HG02623 (cell line): ENCODE results near the gene DOCK9.

Experiments
- ATAC-seq: cut with Tn5 transposase; IDR thresholded peaks from one replicate; pipeline ENCODE4 v1.9.1; 2021; ENCODE audit warnings: moderate library complexity; ENCODE audit not compliant: unreplicated experiment

The DOCK9 gene

GRCh38 chr13:98800078-98800477 lies 177.8 kb downstream of the DOCK9 start:
- no peak for ATAC-seq

DNA sequence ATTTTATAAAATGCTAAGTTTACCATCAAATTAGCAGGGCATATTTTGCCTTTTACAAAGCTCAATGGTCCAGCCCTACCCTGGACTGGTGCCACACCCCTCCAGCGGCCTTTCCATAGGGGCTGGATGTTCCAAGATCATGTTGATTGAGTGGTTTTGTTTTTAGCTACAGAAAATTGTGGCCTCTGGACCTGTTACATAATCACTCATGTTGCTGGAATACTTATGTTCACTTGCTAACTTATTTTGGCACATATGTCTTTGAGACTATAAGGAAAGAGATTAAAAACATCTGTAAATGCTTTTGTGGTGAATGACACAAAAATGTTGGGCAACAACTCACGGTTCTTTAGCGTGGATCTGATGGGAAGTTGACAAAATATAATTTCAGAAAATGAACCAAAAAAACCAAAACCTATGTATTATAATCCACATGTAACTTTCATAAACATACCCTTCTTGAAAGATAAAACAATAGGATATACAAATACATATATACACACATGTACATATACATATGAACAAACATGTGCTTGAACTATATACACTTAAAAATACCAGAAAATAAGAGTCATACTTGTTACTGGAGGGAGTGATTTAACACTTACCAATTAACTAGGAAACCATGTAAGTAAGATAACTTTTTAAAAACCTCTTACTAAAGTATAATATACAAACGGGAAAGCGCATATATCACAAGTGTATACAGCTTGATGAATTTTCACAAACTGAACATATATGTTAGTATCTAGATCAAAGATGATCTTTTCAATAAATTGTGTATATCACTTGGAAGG lies 178.8 kb downstream of the DOCK9 start:
- no peak for ATAC-seq

GRCh38 chr13:98797456-98797855 lies 180.4 kb downstream of the DOCK9 start:
- ATAC-seq = no peak

DNA sequence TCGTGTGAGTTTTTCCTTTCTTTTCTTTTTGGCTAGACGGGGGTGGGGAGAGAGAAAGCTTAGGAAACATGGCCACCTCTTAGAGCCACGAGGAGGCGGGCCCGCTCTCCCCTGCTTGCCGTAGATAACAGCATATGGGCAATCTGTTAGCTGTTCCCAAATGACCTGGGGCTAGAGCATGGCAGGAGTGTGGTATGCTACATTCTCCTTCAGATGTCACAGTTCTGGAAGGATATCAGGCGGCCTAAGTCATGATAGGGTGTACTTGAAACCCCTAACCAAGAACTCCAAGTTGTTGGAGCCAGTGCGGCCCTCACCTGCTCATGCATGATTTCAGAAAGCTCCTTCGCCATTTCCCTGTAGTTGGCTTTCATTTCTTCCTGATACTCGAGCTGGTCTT lies 181.1 kb downstream of the DOCK9 start:
- no peak for ATAC-seq

DNA sequence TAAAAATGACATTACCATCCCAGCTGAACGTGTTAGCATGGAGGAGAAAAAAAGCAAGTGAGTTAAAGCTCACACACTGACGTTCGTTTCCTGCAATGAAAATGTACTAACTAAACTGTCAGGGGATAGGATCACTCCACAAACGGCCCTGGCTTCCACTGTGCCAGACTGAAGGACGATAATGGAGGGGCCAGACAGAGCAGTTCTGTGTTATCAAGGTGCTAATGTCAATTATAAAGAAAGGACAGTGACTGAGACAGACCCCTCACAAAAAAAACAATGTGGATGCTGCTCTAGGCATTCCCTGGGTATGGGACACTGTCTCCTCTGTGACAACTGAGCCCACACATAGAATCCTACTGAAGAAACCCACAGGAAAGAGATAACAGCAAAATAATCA lies 181.7 kb downstream of the DOCK9 start:
- ATAC-seq = no peak

DNA sequence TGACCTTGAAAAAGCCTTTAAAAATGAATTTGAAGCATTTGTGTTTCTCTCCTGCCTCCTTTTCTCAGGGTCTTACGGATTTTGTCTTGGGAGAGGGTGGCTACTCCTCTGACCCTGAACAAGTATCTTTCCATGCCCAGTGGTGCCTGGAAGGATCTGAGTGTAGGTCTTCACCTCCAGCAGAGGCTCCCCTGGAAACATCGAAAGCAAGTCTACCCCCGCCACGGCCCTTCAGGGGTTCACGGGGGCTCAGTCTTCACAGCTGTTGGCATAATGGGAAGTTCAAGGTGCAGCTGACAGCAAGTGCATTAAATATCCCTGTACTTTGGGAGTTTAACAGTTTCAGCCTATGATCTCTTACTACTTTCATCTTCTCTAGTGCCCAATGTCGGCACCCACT lies 182.6 kb downstream of the DOCK9 start:
- ATAC-seq = no peak

DNA sequence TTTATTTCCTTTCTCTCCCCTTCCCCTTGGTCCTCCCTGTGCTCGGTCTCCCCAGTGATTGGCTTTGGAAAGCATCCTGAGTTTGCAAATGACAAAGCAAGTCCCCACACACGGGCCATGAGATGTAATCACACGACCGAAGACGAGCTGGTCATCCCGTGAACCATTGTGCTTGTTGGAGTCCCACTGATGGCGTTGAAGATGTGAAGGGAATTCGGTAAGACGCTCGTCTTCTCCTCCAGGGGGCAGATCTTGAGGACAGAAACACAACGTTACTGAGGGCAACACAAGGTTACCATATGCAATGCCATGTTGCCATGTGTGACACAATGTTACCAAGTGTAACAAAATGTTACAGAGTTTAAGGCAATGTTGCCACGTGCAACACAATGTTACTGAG lies 183.4 kb downstream of the DOCK9 start:
- ATAC-seq = no peak

- no peak for ATAC-seq
Measured at GRCh38 chr13:98792785-98793495, 184.9 kb downstream of the DOCK9 start.

GRCh38 chr13:98792321-98792720 lies 185.5 kb downstream of the DOCK9 start:
- ATAC-seq = no peak

GRCh38 chr13:98791611-98792010 lies 186.3 kb downstream of the DOCK9 start:
- ATAC-seq = no peak

GRCh38 chr13:98787996-98788395 lies 189.9 kb downstream of the DOCK9 start:
- no peak for ATAC-seq

DNA sequence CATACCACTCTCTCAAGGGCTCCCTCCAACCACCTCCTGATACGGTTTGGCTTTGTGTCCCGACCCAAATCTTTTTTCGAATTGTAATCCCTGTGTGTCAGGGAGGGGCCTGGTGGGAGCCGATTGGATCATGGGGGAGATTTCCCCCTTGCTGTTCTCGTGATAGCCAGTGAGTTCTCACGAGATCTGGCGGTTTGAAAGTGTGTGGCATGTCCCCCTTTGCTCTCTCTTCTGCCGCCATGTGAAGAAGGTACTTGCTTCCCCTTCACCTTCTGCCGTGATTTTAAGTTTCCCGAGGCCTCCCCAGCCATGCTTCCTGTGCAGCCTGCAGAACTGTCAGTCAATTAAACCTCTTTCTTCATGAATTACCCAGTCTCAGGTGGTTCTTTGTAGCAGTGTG lies 190.7 kb downstream of the DOCK9 start:
- ATAC-seq = no peak

- no peak for ATAC-seq
Measured at GRCh38 chr13:98786023-98786422, 191.8 kb downstream of the DOCK9 start.

- ATAC-seq = no peak
Measured at GRCh38 chr13:98785405-98785804, 192.5 kb downstream of the DOCK9 start.

- ATAC-seq = no peak
Measured at GRCh38 chr13:98784666-98785065, 193.2 kb downstream of the DOCK9 start.

GRCh38 chr13:98783856-98784478 lies 193.9 kb downstream of the DOCK9 start:
- no peak for ATAC-seq

- no peak for ATAC-seq
Measured at GRCh38 chr13:98782654-98783053, 195.2 kb downstream of the DOCK9 start.

GRCh38 chr13:98781905-98782304 lies 196.0 kb downstream of the DOCK9 start:
- ATAC-seq = no peak

DNA sequence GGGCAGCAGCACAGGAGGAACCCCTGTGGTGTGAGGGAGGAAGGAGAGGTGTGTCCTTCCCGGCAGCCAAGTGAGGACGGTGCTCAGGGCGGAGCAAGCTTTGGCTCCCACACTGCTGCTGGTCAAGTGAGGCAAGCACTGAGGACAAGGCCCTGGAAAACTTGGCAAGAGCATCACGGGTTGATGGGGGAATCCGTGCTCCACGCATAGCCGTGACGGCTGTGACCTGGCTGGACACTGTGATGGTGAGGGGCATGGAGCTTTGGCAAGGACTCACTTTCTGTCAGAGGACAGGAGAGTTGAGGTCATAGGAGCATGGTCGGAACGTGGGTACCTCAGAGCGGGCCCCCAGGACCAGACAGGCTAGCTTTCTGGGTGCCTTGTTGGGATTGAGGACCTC lies 196.4 kb downstream of the DOCK9 start:
- no peak for ATAC-seq

DNA sequence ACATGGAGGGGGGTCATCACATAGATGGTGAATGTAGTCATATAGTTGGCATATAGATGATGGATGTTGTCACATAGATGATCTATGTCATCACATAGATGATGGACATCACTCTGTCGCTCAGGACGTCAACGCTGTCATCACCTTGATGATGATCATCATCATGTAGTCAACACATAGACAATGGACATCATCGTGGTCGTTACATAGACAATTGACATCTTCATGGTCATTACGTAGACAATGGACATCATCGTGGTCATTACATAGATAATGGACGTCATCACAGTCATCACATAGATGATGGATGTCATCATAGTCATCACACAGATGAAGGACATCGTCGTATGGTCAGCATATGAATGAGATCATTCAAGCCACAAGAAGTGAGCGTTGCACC lies 196.8 kb downstream of the DOCK9 start:
- no peak for ATAC-seq

GRCh38 chr13:98780451-98780850 lies 197.4 kb downstream of the DOCK9 start:
- no peak for ATAC-seq

- no peak for ATAC-seq
Measured at GRCh38 chr13:98779695-98780094, 198.2 kb downstream of the DOCK9 start.
